SW 1271 (cell line): ENCODE results near the gene KANTR.

Experiments
- DNase-seq, 2 experiments: peaks; one replicate each; lab custom pipeline; 2025; lab: John Stamatoyannopoulos, UW

The KANTR gene

GRCh38 chrX:53093748-53094581 is at the start of gene KANTR:
Gene KANTR, plus strand, starts transcription at chrX:53094142. Its CDS starts 30,131 bp downstream, at chrX:53124273.
- peak; percentile 72 to 79 for DNase-seq

- no peak for DNase-seq
These were observed 48.9 kb upstream of the KANTR start for GRCh38 chrX:53044995-53045394.

GRCh38 chrX:53047228-53047627 is 46.7 kb upstream of the KANTR start:
- no peak for DNase-seq

- DNase-seq: no peak
These were observed 45.5 kb upstream of the KANTR start, which contains the start of gene GPR173 for GRCh38 chrX:53048169-53049126. Gene GPR173, plus strand, starts transcription at chrX:53048789. Its CDS starts 27,833 bp downstream, at chrX:53076622.

- DNase-seq: no peak
These were observed 44.8 kb upstream of the KANTR start for GRCh38 chrX:53049127-53049517.

- no peak for DNase-seq
These were observed 43.1 kb upstream of the KANTR start for GRCh38 chrX:53050841-53051240.

- no peak for DNase-seq
These were observed 38.6 kb upstream of the KANTR start for GRCh38 chrX:53055244-53055849.

- DNase-seq: no peak
These were observed 37.6 kb upstream of the KANTR start for GRCh38 chrX:53056292-53056691.

GRCh38 chrX:53065104-53065503 is 28.8 kb upstream of the KANTR start:
- no peak for DNase-seq

GRCh38 chrX:53071064-53071463 is 22.9 kb upstream of the KANTR start:
- DNase-seq: no peak

GRCh38 chrX:53071604-53072417 is 22.1 kb upstream of the KANTR start:
- DNase-seq: peak in 1 of 2 experiments; percentile 15

GRCh38 chrX:53072418-53073114 is 21.4 kb upstream of the KANTR start:
- no peak for DNase-seq

- no peak for DNase-seq
These were observed 20.8 kb upstream of the KANTR start for GRCh38 chrX:53073115-53073586.

- DNase-seq: no peak
These were observed 18.9 kb upstream of the KANTR start for GRCh38 chrX:53075011-53075410.

GRCh38 chrX:53076671-53077070 is 17.3 kb upstream of the KANTR start:
- DNase-seq: no peak

- DNase-seq: no peak
These were observed 16.4 kb upstream of the KANTR start for GRCh38 chrX:53077207-53078197.

GRCh38 chrX:53078943-53079342 is 15.0 kb upstream of the KANTR start:
- no peak for DNase-seq

GRCh38 chrX:53080628-53081580 is 13.0 kb upstream of the KANTR start:
- DNase-seq: no peak
